ENCODE data around the gene PRPF18.
"Not testable (repeated sequence)": the region's sequence is repeated elsewhere in the genome, so short reads cannot be mapped to it uniquely, and the experiment has no call there.

The PRPF18 gene, protein sequence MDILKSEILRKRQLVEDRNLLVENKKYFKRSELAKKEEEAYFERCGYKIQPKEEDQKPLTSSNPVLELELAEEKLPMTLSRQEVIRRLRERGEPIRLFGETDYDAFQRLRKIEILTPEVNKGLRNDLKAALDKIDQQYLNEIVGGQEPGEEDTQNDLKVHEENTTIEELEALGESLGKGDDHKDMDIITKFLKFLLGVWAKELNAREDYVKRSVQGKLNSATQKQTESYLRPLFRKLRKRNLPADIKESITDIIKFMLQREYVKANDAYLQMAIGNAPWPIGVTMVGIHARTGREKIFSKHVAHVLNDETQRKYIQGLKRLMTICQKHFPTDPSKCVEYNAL

DNA sequence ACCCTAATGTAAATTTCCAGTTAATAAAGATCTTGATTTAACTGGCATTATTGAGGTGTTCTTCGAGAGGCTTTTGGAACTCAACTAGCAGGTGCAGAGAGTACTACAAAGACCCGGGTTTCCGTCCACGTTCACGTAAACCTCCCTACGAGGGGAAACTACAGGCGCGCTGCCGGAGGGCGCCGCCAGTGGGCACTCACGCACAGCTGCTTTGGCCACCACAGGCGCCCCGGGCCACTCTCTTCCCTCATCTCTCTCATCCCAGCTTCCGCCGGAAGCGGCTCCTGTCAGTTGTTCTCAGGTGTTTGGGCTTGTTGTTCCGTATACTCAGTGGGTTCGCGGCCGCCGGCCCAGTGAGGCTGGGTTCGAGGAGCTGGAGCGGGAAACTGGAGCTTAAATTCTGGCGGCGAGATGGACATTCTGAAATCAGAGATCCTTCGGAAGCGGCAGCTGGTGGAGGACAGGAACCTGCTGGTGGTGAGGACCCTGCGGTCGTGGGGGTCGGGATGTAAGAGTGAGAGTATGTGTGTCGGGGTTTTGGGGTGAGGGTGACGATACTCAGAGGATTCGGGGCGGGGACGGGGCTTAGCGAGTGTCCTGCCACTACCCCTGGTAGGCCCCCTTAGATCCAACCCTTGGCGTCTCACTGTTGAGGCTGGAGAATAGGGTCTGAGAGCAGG is at the start of gene PRPF18:
Gene PRPF18 (plus strand): TSS at position 290 of the 680 bp plus-strand sequence. CDS start 122 bp downstream, at position 412.
- peak; percentile 91 for DNase-seq (ENCODE audit: low spot score)

DNA sequence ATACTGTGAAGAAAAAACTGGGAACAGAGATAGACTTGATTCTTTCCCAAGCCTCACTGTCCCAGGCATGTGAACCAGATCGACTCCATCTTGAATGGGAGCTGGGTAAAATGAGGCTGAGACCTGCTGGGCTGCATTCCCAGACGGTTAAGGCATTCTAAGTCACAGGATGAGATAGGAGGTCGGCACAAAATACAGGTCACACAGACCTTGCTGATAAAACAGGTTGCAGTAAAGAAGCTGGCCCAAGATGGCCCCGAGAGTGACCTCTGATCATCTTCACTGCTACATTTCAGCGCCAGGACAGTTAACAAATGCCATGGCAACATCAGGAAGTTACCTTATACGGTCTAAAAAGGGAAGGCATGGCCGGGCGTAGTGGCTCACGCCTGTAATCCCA is 48.8 kb upstream of the PRPF18 start:
- not testable (repeated sequence) for DNase-seq (ENCODE audit: low spot score)

DNA sequence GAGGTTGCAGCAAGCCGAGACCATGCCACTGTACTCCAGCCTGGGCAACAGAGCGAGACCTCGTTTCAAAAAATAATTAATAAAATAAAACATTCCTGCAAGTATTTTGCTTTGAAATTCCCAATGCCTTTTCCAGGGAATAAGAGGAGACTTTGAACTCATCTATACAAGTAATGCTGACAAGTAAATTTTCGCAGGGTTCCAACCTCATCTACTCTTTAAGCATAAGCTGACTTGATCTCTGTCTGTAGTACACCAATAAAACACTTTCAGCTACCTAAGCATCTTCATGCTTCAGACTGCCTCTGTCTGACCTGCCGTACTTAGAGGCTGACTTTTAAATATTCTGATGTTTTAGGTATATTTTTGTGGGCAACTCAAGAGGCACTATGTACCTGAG is 44.2 kb upstream of the PRPF18 start:
- DNase-seq (ENCODE audit: low spot score) = no peak

DNA sequence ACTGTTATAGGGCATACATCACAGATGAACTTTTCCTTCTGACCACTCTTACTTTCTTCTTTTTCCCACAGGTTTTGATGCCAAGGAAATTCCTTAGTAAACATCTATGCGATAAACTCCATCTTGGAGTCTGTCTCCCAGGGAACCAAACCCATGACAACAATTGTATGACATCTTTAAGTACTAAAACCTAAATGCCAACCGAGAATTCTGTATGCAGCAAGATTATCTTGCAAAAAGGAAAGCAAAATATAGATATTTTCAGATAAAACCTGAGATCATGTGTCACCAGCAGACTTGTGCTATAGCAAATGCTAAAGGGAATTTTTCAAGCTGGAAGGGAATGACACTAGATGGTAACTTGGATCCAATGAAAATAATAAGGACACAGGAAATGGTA is 36.0 kb upstream of the PRPF18 start:
- no peak for DNase-seq (ENCODE audit: low spot score)

DNA sequence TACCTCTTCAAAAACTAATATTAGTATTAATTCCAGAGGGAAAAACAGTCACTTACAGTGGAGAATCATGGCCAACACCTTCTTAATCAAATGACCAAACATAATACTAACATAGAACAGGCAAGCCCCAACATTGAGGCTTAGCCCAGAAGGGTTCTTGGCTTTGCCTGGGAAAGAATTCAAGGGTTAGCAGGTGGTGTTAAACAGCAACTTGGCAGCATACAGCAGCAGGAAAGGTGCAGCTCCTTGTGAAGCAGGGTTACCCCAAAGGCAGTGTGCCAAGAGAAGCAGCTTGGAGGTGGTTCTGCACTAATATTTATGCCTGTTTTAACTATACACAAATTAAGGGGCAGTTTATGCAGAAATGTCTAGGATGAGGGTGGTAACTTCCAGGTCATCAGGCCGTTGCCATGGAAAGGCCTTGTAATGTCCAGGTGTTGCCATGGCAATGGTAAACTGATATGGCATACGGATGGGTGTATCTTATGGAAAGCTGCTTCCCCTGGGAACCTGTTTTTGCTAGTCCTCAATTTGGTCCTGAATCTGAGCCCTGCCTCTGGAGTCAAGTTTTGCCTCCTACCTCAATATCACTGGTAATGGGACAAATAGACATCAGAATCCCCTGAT is 30.8 kb upstream of the PRPF18 start:
- DNase-seq (ENCODE audit: low spot score) = no peak

DNA sequence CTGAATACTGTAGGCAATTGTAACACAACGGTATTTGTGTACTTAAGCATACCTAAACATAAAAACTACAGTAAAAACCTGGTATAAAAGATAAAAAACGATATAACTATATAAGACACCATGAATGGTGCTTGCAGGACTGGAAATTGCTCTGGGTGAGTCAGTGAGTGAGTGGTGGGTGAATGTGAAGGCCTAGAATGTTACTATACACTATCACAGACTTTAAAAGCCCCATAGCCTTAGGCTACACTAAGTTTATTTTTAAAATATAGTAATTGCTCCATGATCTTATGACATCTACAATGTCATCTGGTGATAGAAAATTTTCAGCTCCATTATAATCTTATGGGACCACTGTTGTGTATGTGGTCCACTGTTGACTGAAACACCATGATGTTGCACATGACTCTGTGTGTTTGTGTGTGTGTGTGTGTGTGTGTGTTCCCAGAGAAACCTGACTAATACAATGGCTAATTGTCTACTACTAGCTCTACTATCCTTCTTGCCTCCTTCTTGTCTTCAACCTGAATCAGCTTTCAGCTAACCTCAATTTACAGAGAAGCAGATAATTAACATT is 27.6 kb upstream of the PRPF18 start:
- no peak for DNase-seq (ENCODE audit: low spot score)

DNA sequence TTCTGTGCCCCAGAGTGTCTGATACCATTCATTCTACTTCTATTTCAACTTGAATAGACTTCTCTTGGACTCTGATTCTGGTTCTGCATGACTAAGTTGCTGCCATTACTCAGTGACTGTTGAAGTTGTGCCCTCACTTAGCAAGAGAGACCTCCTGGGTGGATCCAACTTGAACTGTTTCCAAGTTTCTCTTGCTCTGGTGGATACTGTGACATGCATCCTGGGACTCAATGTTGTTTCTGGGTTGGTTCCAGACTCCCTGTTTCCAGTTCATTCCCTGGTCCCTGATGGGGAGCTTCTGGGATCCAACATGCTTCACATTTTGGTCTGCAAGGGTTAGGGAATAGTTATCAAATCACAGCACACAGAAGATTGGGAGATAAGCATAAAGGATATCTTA is 26.2 kb upstream of the PRPF18 start:
- no peak for DNase-seq (ENCODE audit: low spot score)

DNA sequence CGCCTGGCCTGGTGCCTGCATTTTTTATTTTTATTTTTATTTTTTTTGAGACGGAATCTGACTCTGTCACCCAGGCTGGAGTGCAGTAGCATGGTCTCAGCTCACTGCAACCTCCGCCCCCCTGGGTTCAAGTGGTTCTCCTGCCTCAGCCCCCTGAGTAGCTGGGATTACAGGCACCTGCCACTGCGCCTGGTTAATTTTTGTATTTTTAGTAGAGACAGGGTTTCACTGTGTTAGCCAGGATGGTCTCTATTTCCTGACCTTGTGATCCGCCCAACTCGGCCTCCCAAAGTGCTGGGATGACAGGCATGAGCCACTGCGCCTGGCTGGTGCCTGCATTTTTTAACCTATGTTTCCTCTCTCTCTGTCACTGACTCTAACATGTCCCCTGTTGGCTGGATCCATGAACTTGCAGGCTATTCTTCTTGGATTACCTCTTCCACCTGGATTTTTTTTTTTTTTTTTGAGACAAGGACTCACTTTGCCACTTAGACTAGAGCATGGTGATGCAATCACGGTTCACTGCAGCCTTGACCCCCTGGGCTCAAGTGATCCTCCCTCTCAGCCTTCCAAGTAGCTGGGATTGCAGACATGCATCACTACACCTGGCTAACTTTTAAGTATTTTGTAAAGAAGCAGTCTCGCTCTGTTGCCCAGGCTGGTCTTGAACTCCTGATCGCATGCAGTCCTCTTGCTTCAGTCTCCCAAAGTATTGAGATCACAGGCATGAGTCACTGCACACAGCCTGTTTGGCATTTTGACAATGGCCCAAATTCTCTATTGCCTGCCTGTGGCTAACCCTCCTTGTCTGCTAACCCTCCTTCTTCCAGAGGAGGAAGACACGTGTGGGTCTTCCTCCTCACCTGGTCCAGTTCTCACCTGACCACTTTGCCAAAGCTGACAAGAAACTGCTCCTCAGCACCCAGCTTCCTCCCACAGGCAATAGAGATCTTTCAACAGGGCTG is 23.0 kb upstream of the PRPF18 start:
- DNase-seq (ENCODE audit: low spot score) = no peak

DNA sequence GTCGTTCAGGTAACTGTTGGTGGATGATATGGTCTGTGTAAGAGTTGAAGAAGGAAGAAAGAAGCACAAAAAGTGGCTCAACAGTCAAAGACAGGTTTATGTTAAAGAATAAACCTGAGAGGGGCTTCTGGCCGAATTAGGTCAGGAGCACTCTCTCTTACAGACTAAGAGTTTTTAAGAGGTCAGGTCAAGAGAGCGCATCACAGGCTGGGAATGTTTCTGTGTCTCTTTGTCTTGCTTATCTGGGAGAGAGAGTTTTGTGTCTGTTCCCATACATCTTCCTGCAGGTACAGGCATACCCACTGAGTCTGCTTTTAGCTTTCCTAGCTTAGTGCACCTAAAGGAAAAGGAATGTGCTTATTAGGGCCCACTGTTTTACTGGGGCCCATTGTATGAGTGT is 22.2 kb upstream of the PRPF18 start:
- DNase-seq (ENCODE audit: low spot score) = no peak

DNA sequence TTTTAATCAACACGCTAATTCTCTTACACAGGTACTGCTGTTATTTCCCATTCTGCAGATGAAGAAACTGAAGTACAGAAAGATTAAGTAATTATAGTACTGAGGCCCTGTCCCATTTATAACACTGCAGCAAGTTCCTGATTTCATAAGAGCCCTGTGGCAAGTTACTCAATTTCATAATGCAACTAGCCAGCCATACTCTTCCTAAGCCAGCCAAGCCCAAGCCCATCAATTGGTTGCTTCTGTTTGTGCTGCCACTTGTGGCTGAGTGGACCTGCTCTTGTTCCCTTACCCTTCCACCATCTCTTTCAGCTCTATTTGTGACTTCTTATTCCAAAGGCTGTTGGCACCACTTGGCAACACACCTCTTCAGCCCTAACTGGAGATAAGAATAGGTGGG is 19.7 kb upstream of the PRPF18 start:
- DNase-seq (ENCODE audit: low spot score) = no peak

DNA sequence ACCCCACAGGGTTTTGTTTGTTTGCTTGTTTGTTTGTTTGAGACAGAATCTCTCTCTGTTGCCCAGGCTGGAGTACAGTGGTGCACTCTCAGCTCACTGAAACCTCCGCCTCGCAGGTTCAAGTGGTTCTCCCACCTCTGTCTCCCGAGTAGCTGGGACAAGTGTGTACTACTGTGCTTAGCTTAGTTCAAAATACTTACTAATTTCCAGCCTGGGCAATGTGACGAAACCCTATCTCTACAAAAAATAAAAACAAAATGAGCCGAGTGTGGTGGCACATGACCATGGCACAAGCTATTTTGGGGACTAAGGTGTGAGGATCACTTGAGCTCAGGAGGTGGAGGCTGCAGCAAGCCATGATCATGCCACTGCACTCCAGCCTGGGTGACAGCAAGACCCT is 15.2 kb upstream of the PRPF18 start:
- DNase-seq (ENCODE audit: low spot score) = no peak

DNA sequence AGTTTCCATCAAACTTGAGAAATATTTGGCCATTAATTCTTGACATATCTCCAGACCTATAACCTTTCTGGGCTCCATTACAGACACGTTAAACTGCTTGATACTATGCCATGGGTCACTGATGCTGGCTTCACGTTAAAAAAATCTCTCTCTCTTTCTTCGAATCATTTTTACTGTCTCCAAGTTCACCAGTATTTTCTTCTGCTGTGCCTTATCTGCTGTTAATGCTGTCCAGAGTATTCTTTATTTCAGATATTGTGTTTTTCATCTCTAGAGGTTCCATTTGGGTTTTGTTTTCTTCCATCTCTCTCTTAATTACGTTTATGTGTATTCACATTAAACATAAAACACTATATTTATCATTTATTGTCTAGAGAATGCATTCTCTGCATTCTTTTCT is 12.8 kb upstream of the PRPF18 start:
- DNase-seq (ENCODE audit: low spot score) = no peak

DNA sequence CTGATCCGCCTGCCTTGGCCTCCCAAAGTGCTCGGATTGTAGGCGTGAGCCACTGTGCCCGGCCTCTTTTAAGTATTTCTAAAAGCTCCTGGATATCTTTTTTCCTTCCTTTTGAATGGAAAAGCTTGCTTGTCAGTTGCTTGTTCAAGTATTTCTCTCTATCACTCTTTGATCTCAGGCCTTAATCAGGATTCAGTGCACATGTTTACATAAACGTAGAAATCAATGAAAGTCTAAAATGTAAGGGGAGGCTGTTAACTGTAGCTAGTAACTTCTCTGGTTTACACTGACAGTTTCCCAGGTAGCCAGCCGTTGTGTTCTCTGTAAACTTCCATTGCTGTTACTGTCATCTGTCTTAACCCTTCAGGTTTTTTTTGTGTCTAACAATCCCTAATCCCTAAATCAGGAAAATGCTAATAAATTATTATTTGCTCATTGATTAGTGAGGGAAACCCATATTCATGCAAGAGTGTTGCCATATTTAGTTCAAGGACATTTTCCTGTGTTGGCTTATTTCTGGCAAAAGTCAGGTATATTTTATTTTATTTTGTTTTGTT is 1.5 kb upstream of the PRPF18 start:
- no peak for DNase-seq (ENCODE audit: low spot score)

DNA sequence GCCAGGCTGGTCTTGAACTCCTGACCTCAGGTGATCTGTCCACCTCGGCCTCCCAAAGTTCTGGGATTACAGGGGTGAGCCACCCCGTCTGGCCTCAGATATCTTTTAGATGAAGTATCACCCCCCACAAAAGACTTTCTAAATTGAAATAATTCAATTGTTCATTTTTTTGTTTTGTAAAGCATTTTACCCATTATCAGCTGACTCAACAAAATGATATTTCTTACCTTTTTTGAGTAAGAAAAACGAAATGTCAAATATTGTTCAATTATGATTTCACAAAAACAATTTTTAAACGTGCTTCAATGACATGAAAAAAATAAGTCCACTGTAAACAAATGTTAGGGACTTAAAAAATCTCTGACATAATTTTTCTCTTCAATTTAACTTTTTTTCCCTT is 822 bp upstream of the PRPF18 start:
- no peak for DNase-seq (ENCODE audit: low spot score)

DNA sequence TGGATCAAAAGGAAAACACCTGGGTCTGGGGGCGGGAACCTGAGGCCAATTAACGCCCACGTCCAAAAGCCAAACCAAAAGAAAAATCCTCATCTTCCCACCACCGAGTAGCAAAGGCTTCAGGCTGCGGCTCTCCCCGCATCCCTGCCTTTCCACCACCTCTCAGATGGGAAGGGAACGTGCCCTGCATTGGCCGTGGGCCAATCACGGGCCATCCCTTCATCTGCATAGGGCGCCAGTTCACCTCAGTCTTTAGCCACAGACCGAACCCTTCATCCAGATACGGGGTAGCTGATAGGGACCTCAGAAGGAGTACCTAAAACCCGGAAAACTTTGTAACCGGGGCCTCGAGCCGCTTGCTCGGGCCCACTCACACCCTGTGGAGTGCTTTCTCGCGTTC is 626 bp downstream of the PRPF18 start:
- DNase-seq (ENCODE audit: low spot score) = peak; percentile 17

DNA sequence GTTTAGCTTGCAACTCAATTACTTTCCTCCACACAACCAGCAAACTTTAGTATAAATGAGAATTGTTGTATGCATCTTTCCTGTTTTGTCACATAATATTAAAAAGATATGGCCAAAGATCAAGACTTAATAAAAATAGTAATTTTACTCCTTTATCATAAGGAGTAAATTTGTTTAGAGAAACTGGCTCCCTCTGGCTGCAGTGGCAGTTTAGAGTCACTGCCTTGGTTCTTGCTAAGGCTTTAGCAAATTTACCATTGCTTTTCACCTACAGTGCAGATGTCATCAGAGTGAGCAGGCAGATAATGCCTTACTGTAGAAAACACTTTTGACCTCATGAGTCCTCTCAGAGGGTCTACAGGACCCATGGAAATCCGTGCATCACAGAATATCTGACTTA is 2.6 kb downstream of the PRPF18 start:
- no peak for DNase-seq (ENCODE audit: low spot score)

DNA sequence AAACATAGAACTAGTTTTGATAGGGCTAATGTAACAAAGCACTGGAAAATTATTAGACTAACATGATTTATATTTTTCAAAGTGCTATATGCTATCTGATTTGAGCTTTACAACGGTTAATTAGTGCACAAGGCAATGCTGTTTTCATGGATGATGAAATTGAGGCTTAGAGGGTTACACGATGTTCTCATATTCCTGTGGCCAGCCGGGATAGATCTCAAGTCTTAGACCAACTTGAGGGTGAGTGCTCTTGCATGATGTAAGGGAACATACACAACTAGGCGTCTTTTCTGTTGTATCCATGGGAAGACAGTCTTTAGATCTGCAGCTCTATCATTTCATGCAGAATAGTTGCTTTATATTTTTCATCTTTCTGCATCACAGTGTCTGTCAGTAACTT is 4.1 kb downstream of the PRPF18 start:
- no peak for DNase-seq (ENCODE audit: low spot score)

DNA sequence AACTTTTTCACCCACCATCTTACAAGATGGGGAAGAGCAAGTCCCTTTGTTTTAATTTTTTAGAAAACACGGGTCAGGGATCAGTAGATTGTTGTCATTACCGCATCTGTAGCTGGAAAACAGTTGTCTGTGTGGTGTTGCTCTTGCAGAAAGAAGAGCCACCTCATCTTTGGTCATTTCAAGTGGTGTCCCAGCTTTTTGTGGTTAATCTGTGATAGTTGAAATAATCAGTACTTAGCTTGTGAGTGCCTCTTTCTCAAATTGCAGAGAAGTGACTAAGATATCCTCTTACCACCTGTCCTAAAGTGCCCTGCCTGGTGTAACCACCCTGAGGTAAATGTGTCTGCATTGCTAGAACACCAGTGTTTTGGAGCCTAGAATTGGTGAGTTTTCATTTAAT is 5.5 kb downstream of the PRPF18 start:
- DNase-seq (ENCODE audit: low spot score) = no peak

DNA sequence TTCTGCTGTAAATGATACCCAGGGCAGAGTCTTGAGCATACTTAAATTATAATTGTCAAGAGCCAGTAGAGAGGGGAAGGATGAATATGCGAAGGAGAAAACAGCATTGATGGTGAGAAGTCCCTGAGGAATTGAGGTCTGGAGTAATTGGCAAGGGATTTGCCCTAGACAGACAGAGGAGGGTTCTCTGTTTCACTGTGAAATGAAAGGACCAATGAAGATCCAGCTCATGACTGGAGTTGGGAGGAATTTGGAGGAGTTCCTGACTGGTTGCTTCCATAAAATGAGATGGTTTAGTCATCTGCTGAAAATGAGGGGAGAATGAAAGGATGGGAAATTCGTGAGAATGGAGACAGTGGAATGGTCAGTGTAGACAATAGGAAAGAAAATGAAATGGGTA is 6.8 kb downstream of the PRPF18 start:
- DNase-seq (ENCODE audit: low spot score) = no peak

DNA sequence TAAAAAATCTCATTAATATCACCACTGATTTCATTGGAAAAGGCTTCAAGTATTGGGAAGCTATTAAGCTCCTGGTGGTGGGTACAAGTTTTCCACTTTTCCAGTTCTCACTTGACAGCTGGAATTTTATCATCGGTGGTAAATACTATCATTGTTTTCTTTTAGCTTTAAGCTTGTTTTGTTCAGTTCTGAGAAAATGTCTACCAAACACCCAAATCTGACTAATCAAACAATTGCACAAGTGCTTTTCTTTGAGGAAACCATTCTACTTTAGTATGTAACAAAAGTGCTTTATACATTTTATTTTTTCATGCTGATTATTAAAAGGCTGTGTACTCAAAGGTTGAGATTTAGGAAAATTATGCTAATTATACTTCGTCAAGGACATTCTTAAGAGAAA is 7.9 kb downstream of the PRPF18 start:
- DNase-seq (ENCODE audit: low spot score) = no peak

DNA sequence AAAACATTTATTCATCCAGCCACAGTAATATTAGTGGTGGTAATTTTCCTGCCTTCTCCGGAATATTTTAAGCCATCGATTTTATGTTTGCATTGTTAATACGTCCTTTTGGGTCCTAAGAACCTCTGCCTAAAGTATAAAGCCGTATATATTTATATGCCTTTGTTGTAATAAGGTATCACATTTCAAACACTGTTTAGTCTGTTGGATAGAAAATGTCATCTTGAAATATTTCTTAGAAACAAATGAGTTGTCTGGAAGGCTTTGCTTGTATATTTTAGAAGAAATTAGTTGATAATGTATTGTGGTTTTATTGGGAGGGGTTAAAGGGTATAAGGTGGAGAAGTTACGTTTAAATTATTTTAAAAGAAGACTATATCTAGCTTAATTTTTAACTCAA is 11.1 kb downstream of the PRPF18 start:
- DNase-seq (ENCODE audit: low spot score) = no peak
